Stimulated activated CD4-positive, alpha-beta T cell treated with anti-CD3 and anti-CD28 coated beads, Interleukin-12 subunit alpha, Interleukin-12 subunit beta, amount 100 ng/mL, for 48 hours (primary cell): ENCODE data around the gene MYMX.

Experiments
- DNase-seq, 3 donors: peaks; one replicate each; pipeline ENCODE4 v3.0.0-alpha.2; 2020; ENCODE audit warnings: low read depth in 2 of 3, low spot score in 1 of 3

The MYMX gene

DNA sequence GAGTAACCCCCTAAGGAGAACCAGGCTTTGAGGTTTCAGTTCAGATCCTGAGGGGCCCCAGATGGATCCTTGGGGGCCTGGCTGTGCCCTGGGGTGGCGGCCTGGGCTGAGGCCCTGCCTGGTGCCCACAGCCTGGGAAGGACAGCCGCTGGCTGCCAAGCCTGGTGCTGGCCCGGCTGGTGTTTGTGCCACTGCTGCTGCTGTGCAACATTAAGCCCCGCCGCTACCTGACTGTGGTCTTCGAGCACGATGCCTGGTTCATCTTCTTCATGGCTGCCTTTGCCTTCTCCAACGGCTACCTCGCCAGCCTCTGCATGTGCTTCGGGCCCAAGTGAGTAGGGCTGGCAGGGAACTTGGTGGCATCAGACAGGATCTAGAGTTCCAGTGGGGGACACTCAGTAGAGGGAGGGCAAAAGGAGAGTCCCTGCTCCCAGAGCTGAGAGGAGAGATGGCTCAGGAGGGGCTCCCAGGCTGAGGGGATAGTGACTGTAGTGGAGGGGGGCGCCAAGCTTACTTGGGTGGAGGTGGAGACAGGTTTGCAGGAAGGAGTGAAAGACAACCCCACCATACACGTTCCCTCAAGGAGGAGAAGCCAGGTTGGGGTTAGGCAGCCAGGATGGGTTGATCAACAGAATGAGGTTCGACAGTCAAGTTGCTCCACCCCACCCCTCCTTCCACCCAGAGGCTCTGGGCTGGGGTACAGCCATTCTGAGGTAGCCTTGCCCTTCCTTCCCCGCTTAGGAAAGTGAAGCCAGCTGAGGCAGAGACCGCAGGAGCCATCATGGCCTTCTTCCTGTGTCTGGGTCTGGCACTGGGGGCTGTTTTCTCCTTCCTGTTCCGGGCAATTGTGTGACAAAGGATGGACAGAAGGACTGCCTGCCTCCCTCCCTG is 16.2 kb downstream of the MYMX start:
- no peak for DNase-seq

DNA sequence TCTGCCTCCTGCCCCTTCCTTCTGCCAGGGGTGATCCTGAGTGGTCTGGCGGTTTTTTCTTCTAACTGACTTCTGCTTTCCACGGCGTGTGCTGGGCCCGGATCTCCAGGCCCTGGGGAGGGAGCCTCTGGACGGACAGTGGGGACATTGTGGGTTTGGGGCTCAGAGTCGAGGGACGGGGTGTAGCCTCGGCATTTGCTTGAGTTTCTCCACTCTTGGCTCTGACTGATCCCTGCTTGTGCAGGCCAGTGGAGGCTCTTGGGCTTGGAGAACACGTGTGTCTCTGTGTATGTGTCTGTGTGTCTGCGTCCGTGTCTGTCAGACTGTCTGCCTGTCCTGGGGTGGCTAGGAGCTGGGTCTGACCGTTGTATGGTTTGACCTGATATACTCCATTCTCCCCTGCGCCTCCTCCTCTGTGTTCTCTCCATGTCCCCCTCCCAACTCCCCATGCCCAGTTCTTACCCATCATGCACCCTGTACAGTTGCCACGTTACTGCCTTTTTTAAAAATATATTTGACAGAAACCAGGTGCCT is 16.9 kb downstream of the MYMX start:
- DNase-seq = no peak

DNA sequence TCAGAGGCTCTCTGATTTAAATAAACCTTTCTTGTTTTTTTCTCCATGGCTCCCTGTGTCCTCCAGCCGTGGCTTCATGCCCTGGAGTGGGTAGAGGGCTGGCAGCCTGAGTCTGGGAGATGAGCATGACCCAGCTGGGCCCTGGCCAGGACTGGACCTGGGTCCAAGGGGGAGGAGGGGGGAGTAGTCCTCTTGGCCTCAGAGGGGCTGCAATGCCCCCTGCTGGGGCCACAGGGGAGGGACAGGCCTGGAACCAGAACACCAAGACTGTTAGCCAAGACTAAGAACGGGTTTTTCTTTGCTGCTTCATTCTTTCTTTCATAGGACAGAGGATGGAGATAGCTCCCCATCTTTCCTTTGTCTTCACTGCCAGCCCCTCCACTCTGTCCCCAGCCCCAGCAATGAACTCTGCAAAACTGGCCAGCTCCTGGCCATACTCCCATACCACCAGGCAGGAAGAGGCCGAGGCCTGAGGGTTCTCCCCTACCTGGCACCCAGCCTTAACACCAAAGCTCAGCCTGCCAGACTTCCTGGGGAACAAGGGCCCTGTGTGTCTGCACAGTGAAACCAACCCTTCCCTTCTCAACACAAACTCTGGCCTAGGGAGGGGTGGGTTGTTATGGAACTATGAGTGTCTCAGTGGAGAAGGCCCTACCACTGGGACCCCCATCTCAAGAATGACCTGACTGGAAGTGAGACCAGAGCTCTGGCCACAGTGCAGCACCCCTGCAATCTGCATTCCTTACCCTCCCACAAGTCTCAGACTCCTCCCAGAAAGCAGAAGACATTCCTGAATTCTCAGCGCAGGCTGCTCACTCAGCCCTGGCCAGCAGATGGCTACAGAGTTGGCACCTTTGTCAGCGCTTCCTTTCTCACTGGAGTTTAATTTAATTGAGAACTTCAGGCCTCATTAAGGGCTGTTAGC is 17.6 kb downstream of the MYMX start:
- no peak for DNase-seq

DNA sequence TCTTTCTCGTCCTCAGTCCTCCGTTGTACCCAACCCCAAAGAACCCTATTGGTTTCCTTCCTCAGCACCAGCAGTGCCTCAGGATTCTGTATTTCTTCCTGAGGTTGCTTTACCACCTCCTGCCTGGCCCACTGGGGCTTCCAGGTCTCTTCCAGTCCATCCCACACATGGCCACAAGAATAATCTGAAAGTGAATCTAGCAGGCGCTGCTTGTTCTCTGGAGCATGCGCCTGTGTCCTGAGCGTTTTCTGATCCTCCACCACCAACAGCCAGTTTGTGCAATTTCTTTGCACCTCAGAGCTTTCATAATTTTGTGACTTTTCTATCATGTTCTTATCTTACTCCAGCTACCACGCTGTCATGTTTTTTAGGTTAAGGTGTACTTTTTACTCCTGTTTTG is 18.5 kb downstream of the MYMX start:
- no peak for DNase-seq

DNA sequence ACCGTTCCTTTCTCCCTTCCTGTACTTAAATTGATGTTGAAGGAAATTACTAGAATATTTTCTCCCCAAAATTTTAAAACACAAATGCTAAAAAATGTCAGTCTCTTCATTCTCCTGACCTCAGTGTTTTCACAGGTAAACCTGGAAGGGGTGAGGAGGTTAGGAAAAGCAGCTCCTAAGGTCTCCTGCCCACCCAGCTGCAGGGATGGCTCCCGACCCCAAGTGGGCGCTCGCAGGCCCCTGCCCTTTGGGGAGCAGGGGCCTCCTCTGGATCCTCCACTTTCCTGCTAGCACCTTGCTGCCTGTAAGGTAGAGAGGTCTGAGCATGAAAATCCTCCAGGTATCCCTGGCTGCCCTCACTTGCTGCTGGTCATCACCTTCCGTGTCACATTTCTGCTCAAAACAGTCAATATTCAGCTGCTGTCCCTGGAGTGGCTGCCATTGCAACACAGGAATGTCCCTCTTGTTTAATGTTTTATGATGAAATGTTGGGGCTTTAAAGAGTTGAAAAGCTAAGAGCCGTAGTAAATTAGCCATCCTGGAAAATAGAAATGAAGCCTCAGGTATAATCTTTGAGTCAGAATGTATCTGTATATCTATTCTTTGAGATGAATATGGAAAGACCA is 19.3 kb downstream of the MYMX start:
- no peak for DNase-seq

DNA sequence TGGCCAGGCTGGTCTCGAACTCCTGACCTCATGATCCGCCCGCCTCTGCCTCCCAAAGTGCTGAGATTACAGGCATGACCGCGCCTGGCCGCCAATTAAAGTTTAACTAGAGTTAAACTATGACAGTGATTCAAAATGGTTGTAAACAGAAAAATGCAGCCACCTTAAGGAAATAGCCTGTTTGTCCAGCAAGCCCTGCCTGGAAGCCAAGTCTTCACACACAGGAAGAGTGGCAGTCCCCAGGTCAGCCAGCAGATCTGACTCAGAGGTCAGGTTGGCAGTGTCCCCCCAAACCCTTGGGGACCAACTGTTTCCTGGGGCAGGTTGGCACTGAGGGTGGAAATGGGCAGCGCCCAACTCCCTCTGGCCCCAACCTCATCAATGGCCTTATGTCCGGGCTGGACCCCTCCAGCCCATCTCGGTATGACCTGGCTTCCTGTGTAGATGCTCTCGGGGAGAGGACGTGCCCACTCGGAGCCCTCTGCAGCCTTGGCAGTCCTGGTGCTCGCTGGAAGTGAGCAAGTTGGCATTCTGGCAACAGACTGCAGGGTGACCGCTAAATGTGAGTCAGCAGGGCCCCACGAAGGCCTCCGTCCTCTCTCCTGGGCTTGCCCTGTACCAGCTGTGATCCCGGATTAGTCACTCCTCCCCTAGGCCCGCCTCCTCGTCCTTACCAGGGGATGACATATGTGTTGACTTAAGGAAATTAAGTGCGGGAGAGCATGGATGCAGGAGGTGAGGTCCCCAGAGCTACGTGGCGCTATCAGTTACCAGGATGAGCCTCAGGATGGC is 20.5 kb downstream of the MYMX start:
- peak; percentile 49 to 68 (median 65) for DNase-seq

DNA sequence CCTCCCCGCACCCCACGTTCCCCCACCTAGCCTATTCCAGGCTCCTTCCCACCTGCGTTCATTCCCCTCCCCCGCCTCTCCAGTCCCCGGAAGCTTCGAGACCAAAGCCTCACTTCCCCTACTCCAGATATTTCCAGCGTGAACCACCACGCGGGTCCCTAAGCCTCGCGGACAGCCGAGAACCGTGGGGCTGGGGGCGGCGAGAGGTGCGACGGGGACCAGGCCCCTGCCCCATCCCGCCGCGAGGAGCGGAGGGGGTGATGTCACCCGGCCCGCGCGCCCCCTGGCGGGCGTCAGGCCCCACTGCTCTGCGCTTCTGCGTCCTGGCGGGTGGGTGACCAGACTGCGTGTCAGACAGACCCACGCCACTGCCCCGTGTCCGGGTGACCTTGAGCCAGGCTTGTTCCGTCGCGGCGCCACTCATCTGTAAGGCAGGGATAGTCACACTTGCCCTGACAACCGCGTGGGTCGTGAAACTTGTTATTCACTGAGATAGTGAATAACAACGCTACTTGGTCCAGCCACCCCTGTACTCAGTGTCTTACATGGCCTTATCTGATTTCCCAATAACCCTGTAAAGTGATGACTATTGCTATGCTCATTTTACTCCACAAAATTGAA is 21.2 kb downstream of the MYMX start:
- peak; percentile 60 to 65 (median 65) for DNase-seq

DNA sequence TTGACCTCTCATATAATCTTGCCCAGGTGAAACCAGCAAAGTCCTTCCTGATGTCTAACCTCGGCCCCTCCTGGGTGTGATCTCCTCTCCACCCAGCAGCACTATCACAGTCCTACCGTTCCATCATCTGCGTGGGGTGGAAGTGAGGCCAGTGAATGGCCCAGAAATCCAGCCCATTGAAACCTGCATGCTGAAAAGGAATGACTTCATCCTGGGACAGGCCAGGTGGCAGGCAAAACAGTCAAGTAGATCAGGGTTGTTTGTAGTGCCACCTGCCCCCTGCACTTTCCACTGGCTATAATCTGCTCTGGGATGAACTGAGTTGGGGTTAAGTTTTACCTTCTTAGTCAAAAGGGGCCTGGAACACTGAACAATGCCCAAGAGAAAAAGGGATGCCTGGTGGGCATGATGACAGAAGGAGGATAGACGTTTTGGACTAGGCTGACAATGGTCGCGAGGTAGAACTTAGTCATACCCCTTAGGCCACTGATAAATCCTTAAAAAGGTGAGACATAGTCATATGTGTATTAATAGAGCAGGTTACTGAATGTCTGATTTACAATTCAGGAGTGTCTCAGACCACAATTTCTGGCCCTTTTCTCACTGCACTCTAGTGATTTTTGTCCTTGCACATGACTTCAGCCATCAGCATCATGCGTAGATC is 22.1 kb downstream of the MYMX start:
- DNase-seq = no peak

DNA sequence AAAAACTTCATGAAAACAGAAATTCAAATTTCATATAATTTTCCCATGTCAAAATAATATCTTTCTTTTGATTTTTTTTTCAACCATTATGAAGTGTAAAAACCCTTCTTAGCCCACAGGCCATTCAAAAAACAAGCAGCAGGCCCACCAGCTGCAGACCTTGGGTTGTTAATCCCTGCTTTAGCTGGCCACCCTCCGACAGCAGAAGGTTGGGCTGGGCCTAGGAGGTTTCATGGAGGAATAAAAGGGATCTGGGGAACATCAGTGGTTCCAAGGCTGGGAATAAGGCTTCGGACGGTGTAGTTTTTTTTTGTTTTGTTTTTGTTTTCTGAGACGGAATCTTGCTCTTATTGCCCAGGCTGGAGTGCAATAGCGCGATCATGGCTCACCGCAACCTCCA is 26.6 kb downstream of the MYMX start:
- no peak for DNase-seq

DNA sequence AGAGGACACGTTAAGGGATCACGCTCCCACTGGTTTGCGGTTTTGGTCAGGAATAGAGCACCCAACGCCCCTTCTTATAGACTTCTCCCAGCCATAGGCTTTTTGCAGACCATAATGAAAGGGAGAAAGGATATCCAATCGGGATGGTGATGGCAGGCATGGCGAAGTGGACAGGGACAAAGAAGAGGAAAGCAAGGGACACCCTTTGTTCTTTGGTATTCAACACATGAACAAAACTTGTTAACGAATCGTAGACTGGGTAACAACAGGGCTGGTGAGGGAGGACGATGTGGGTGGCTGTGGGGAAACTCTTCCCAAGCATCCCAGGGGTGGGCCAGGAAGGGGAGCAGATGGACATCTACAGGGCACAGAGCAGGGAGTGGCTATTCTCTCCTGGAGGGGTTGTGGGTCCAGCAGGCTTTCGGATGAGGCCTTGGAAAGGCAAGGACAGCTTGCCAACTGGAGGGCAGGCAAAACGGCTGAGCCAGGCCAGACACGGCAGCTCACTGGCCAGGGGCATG is 28.7 kb downstream of the MYMX start:
- DNase-seq = no peak

DNA sequence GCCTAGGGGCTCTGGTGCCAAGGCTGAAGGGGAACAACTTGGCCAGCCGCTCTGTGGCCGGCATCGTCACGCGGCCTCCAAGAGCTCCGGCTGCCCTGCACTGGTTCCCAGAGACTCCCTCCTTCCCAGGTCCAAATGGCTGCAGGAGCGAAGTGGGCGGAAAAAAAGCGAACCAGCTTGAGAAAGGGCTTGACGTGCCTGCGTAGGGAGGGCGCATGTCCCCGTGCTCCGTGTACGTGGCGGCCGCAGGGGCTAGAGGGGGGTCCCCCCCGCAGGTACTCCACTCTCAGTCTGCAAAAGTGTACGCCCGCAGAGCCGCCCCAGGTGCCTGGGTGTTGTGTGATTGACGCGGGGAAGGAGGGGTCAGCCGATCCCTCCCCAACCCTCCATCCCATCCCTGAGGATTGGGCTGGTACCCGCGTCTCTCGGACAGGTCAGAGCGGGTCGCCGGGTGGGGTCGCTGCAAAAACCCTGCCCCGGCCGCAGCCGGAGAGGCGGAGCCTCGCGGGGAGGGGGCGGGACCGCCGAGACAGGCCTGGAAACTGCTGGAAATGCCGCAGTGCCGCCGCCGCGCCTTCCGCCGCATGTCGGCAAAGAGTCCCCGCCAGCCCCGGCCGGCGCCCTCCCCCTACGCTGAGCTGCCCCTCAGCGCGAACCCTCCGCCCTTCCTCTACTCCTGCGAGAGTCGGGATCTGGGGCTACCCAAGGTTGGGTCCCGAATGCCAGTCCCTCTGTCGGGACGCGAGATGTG is 29.4 kb downstream of the MYMX start:
- peak; percentile 75 to 88 (median 76) for DNase-seq

DNA sequence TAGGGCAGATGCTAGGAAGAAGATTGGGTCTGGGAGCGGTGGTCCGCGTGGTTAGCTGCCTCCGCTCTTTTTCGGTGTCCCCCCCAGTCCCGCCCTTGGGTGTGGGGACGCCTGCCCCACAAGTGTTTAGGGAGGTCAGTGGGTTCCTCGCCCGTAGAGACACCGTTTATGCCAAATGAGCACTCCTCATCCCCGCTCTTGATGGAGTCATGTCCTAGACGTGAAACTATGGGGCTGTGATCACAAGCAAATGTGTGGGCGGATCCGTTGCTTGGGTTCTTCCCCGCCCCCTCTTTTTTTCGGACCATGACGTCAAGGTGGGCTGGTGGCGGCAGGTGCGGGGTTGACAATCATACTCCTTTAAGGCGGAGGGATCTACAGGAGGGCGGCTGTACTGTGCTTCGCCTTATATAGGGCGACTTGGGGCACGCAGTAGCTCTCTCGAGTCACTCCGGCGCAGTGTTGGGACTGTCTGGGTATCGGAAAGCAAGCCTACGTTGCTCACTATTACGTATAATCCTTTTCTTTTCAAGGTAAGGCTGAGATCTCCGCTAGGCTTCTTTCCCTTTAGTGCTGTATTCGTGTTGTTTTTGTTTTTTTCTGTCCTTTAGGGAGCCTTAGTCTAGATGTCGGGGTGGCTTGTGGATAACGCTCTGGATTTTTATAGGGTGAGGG is 30.1 kb downstream of the MYMX start, which contains the start of gene HSP90AB1:
HSP90AB1 (plus strand) TSS at position 439 of the 675 bp plus-strand sequence. CDS start 1,529 bp downstream, outside the sequence.
- peak; percentile 94 to 98 (median 97) for DNase-seq

DNA sequence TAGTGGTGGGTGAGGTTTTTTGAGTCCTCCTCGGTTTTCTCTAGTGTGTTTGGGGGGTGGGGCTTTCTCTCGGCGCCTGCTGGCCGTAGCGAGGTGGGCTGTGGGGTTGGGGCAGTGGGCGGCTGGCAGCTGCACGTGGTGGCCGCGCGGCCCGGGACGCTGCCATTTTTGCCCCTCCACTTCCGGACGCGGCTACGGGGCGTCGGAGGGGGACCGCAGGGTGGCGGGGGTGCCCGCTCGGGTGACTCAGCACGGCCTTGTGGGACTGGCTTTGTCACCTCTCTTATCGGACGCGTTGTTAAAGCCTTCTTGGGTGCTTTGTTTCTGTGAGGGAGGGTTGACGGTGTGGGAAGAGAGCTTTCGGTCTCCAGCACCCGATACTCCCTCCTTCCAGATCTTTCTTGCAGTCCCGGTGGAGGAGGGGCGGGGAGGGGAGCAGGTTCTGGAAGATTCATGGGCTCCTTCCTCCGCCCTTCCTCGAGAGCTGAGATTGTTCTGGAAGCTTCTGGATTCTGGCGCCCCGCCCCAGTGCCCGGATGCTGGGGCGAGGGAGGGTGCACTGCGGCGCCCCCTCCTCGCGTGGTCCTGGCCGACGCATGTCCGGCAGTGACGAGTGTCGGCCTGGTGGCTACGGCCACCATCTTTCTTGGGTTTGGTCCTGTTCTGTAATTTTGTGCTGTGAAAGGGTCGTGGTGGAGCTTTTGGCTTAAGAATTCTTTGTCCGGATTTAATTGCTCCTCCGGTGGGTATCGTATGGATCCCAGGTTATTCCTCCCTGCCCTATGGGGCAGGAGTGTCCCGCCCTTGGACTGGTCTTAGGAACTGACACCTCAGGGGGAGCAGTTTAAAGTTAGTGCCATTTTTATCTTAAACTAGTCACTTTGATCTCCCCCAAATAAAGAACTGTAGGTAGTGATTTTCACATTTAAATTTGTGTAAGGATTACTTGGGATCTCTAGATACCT is 30.9 kb downstream of the MYMX start:
- DNase-seq = peak; percentile 78 to 80 (median 79)

DNA sequence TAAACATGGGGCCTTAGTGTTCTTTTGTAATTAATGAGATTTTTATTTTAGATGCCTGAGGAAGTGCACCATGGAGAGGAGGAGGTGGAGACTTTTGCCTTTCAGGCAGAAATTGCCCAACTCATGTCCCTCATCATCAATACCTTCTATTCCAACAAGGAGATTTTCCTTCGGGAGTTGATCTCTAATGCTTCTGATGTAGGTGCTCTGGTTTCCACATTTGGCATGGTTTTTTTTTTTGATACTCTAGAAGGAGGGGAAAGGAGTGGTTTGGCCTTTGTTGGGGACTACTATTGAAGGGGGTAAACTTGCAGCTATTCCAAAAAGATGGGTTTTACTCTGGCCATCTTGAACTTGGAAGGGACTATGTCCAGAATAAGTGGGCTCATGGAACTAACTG is 31.9 kb downstream of the MYMX start:
- DNase-seq = no peak

DNA sequence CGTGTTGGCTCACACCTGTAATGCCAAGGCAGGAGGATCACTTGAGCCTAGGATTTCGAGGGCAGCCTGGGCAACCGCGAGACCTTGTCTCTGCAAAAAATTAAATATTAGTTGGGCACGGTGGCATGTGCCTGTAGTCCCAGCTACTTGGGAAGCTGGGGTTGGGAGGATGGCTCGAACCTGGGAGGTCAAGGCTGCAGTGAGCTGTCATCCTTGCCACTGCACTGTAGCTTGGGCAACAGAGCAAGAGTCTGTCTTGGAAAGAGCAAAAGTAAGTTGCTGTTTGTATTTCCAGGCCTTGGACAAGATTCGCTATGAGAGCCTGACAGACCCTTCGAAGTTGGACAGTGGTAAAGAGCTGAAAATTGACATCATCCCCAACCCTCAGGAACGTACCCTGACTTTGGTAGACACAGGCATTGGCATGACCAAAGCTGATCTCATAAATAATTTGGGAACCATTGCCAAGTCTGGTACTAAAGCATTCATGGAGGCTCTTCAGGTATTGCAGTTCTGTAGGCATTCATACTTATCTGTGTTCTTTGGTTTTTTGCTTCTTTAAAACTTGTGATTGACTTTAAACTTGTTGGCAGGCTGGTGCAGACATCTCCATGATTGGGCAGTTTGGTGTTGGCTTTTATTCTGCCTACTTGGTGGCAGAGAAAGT is 32.5 kb downstream of the MYMX start:
- DNase-seq = no peak

DNA sequence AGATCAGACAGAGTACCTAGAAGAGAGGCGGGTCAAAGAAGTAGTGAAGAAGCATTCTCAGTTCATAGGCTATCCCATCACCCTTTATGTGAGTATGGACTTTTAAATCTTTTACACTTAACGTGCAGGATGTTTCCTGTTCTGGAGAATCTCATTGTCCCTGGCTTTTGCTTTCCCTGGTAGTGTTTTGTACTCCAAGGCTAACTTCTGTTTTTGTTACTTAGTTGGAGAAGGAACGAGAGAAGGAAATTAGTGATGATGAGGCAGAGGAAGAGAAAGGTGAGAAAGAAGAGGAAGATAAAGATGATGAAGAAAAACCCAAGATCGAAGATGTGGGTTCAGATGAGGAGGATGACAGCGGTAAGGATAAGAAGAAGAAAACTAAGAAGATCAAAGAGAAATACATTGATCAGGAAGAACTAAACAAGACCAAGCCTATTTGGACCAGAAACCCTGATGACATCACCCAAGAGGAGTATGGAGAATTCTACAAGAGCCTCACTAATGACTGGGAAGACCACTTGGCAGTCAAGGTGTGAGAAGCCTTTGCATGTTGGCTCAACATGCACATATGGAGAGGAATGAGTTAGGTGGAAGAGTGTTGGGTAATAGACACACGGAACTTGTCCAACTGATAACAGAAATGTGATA is 33.5 kb downstream of the MYMX start:
- DNase-seq = no peak
